Islet precursor cell (in vitro differentiated cells): Measurements from ENCODE around the gene CCK.

ENCODE experiments used
- DNase-seq: peaks from one replicate; pipeline ENCODE4 v3.0.0-alpha.2; 2018

The CCK gene

GRCh38 chr3:42224658-42225421, 41.1 kb downstream of the CCK start:
- DNase-seq: no peak

GRCh38 chr3:42224178-42224577, 41.8 kb downstream of the CCK start:
- DNase-seq: no peak

- no peak for DNase-seq
Measured at GRCh38 chr3:42222942-42223693, 42.9 kb downstream of the CCK start.

GRCh38 chr3:42220436-42221121, 45.4 kb downstream of the CCK start:
- DNase-seq: no peak

GRCh38 chr3:42216931-42217333, 49.1 kb downstream of the CCK start:
- DNase-seq: peak; percentile 73

GRCh38 chr3:42216302-42216701, 49.7 kb downstream of the CCK start:
- no peak for DNase-seq

- DNase-seq: no peak
Measured at GRCh38 chr3:42214565-42215283, 51.3 kb downstream of the CCK start.

GRCh38 chr3:42214064-42214463, 51.9 kb downstream of the CCK start:
- DNase-seq: no peak

GRCh38 chr3:42213417-42213816, 52.6 kb downstream of the CCK start:
- DNase-seq: no peak

GRCh38 chr3:42210726-42211125, 55.3 kb downstream of the CCK start:
- peak; percentile 57 for DNase-seq

- DNase-seq: no peak
Measured at GRCh38 chr3:42209917-42210316, 56.1 kb downstream of the CCK start.
